MCF 10A (cell line): ENCODE measurements around the gene DYNLT4. TPM values are rescaled to one million over a fixed set of nuclear protein-coding genes. Genes with fewer than 3 reads are reported as not detected.

Experiments used
- Bru-seq: library from RNA; stranded (reverse); fragments of 400-500 nt; gene quantifications from one replicate; lab custom pipeline; 2021; lab: Mats Ljungman, UMichigan
- BruChase-seq, 2 experiments: library from RNA; stranded (reverse); fragments of 400-500 nt; gene quantifications; one replicate each; lab custom pipeline; 2021; lab: Mats Ljungman, UMichigan
- BruUV-seq: library from RNA; stranded (reverse); fragments of 400-500 nt; replicated peaks from 2 replicates; lab custom pipeline; 2021; lab: Mats Ljungman, UMichigan
- CTCF ChIA-PET: fragments of 300-600 bp; sonication (Branson Sonifier 250); formaldehyde crosslinking; extraction: SDS; loops from one replicate; lab custom pipeline; 2021; ENCODE audit warnings: antibody characterized with exemption, inconsistent platforms; lab: Yijun Ruan, JAX
- POLR2A ChIA-PET: fragments of 300-600, 350-650 bp; sonication (Branson Sonifier 250); formaldehyde crosslinking; extraction: SDS; loops from one replicate; lab custom pipeline; 2020; ENCODE audit warnings: antibody characterized with exemption, inconsistent platforms; lab: Yijun Ruan, JAX
- DNase-seq: peaks from one replicate; pipeline ENCODE4 v3.0.0-alpha.2; 2018; ENCODE audit not compliant: unreplicated experiment
- H3K27ac Mint-ChIP-seq: one replicate; pipeline ENCODE4 v1.8.0; 2022; ENCODE audit warnings: mild to moderate bottlenecking, low read depth, mixed read lengths; ENCODE audit not compliant: unreplicated experiment
- H3K27me3 Mint-ChIP-seq: one replicate; pipeline ENCODE4 v1.8.0; 2022; ENCODE audit warnings: mixed read lengths; ENCODE audit not compliant: insufficient read depth, unreplicated experiment
- H3K36me3 Mint-ChIP-seq: one replicate; pipeline ENCODE4 v1.8.0; 2022; ENCODE audit warnings: mild to moderate bottlenecking, moderate library complexity, mixed read lengths; ENCODE audit not compliant: insufficient read depth, unreplicated experiment
- H3K4me1 Mint-ChIP-seq: one replicate; pipeline ENCODE4 v1.8.0; 2022; ENCODE audit warnings: mixed read lengths; ENCODE audit not compliant: insufficient read depth, unreplicated experiment
- H3K4me3 Mint-ChIP-seq: one replicate; pipeline ENCODE4 v1.8.0; 2022; ENCODE audit warnings: mild to moderate bottlenecking, moderate library complexity, mixed read lengths; ENCODE audit not compliant: unreplicated experiment
- H3K9me3 Mint-ChIP-seq: one replicate; pipeline ENCODE4 v1.8.0; 2022; ENCODE audit warnings: mixed read lengths; ENCODE audit not compliant: unreplicated experiment
- intact Hi-C: fragments of 100-400 bp; cut with micrococcal nuclease; formaldehyde crosslinking; loops from 2 replicates; pipeline ENCODE4 v1.14.1; 2022
- long read RNA-seq: library from polyadenylated mRNA; stranded (forward); transcript quantifications from one replicate; pipeline ENCODE4 v2.0.0, GENCODE V29; 2022
- total RNA-seq: library from RNA; stranded (reverse); gene quantifications from 2 replicates; pipeline ENCODE4 v1.2.3, GENCODE V29; 2022
- TF ChIP-seq, protein P1 (sequence below): fragments of 200-600 bp; IDR thresholded peaks from one replicate; pipeline ENCODE4 v1.8.0; 2022; ENCODE audit warnings: antibody characterized with exemption, mild to moderate bottlenecking; ENCODE audit not compliant: unreplicated experiment

Gene DYNLT4, protein sequence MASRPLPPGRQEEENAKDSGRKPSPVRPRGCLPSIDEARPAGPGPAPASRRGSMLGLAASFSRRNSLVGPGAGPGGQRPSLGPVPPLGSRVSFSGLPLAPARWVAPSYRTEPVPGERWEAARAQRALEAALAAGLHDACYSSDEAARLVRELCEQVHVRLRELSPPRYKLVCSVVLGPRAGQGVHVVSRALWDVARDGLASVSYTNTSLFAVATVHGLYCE
- total RNA-seq = not detected in 2 replicates
- percentile 33 among the genes with signal in this experiment for Bru-seq, nascent RNA
- percentile 34 among the genes with signal in this experiment for BruChase-seq, experiment 1, labeled RNA remaining after a 6-hour chase
- BruChase-seq, experiment 2, labeled RNA remaining after a 2-hour chase = not detected
- long read RNA-seq = 0 reads

DNA sequence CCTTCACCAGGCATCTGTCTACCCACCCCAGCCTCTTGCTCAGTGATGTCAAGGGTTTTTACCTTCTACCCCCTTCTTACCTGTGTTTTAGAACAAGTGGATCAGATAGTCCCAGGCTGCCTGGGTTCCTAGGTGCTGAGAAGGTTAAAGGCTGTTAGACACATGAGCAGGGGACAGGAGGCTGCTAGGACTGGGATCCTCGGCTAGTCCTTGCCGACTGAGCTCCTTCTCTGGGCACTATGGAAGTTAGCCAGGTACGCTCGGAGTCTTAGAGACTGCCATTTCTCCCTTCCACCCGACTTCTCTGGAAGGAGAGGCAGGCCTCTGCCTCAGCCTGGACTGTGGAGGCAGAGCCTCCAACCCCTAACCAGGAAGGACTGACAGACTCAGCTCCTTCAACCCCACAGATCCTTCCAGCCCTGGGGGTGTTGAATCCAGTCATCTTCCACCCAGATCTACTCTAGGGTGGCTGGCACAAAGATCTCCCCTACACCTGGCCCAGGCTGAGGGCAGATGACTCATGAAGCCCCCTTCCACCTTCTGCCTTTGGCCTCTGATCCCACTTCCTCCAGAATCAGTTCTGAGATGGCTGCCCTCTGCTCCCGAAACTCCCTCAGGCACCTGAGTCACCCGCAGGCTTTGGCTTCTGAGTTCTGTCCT is at the start of gene DYNLT4:
TSS of gene DYNLT4 (minus strand) at position 648 of the 660 bp plus-strand sequence. CDS start 683 bp downstream, outside the sequence.
- CTCF ChIA-PET = interaction anchor here (0.6 kb wide), 2 partner anchors 214 to 302 kb away, joined by 3 read pairs; no protein-coding TSS in a partner anchor
- TF ChIP-seq, protein P1, sequence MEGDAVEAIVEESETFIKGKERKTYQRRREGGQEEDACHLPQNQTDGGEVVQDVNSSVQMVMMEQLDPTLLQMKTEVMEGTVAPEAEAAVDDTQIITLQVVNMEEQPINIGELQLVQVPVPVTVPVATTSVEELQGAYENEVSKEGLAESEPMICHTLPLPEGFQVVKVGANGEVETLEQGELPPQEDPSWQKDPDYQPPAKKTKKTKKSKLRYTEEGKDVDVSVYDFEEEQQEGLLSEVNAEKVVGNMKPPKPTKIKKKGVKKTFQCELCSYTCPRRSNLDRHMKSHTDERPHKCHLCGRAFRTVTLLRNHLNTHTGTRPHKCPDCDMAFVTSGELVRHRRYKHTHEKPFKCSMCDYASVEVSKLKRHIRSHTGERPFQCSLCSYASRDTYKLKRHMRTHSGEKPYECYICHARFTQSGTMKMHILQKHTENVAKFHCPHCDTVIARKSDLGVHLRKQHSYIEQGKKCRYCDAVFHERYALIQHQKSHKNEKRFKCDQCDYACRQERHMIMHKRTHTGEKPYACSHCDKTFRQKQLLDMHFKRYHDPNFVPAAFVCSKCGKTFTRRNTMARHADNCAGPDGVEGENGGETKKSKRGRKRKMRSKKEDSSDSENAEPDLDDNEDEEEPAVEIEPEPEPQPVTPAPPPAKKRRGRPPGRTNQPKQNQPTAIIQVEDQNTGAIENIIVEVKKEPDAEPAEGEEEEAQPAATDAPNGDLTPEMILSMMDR = no peak
- intact Hi-C loops = loop anchor here (1.0 to 2.0 kb wide), 3 partner anchors 12 to 76 kb away; partner anchors contain the start of genes RNU5D-1 and RPS8
- Mint-ChIP-seq H3K27me3 (no peaks in the 10 kb centered on the region), H3K4me1 (peaks cover 49% of the 10 kb centered on the region), H3K9me3 (no peaks in the 10 kb centered on the region), H3K4me3 (peak within 1 kb of the TSS; percentile 52), H3K36me3 (peaks cover 80% of the 10 kb centered on the region), H3K27ac (peak within 1 kb of the TSS; percentile 100)
- POLR2A ChIA-PET = interaction anchor here (0.6 to 4.3 kb wide), 12 partner anchors 10 to 205 kb away, joined by 3 to 79 read pairs (median 4); partner anchors contain the start of genes EIF2B3, HECTD3, RNU5D-1 and RPS8
- DNase-seq = no peak
- BruUV-seq = TSS peak; percentile 89

DNA sequence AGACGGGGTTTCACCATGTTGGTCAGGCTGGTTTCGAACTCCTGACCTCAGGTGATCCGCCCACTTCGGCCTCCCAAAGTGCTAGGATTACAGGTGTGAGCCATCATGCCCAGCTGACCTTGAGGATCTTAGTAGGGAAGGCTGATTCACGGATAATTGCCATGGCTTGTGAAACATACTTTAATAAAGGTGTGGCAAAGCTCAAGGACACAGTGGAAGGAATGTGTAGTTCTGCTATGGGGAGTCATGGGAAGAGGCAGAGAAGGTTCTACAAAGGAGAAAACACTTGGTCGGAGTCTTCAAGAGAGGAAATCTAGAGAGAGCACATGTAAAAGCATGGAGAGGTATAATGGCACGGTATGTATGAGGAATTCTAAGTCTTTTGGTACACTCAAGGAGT is 48.6 kb upstream of the DYNLT4 start:
- TF ChIP-seq, protein P1 = no peak
- BruUV-seq = no TSS peak
- ChIA-PET POLR2A (interaction anchor here (0.6 kb wide), 1 partner anchor 15 kb away, joined by 3 read pairs; no protein-coding TSS in a partner anchor), CTCF (interaction anchor here (0.5 to 0.7 kb wide), 2 partner anchors 24 to 56 kb away, joined by 3 to 4 read pairs; partner anchors contain the start of gene PLK3)
- H3K36me3 Mint-ChIP-seq = peaks cover 32% of the 10 kb centered on the region
- H3K27me3 Mint-ChIP-seq = no peaks in the 10 kb centered on the region
- no peaks in the 10 kb centered on the region for H3K9me3 Mint-ChIP-seq
- peak overlapping the region; percentile 32 for H3K27ac Mint-ChIP-seq
- H3K4me1 Mint-ChIP-seq = no peaks in the 10 kb centered on the region
- DNase-seq = peak; percentile 32
- intact Hi-C loops = no loop called here
- no peak overlapping the region for H3K4me3 Mint-ChIP-seq

DNA sequence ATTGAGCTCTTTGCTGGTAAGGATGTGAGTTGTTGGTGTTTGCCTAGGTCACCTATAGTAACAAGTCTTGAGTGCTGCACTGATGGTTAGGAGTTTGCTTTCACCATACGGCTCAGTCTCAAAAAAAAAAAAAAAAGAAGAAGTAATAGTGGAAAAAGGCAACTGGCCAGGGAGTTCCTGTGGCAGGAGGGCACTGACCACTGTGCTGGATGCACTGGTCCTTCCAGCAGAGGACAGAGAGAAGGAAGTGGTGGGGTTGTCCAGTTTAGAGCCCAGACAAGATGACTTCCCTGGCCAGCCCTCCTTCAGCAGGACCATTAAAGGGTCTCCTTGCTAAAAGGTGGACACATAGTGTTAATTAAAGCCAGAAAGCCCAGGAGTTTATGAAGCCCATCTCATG is 47.8 kb upstream of the DYNLT4 start:
- Mint-ChIP-seq H3K4me3 (no peak overlapping the region), H3K27me3 (no peaks in the 10 kb centered on the region), H3K4me1 (no peaks in the 10 kb centered on the region), H3K9me3 (no peaks in the 10 kb centered on the region), H3K27ac (no peak overlapping the region), H3K36me3 (peaks cover 40% of the 10 kb centered on the region)
- no peak for DNase-seq
- BruUV-seq = no TSS peak
- intact Hi-C loops = no loop called here
- ChIA-PET POLR2A (no interaction called here), CTCF (interaction anchor here (0.6 to 0.7 kb wide), 3 partner anchors 149 to 339 kb away, joined by 3 read pairs; no protein-coding TSS in a partner anchor)
- TF ChIP-seq, protein P1 = no peak
